HEK293 (cell line): ENCODE data around the gene OAF.

Experiments
- CTCF ChIA-PET: fragments of 350-600 bp; formaldehyde crosslinking; extraction: SDS; loops from one replicate; lab custom pipeline; 2021; ENCODE audit warnings: antibody characterized with exemption; lab: Yijun Ruan, JAX
- POLR2A ChIA-PET: fragments of 300-600 bp; formaldehyde crosslinking; extraction: SDS; loops from one replicate; lab custom pipeline; 2020; ENCODE audit warnings: antibody characterized with exemption, inconsistent platforms; lab: Yijun Ruan, JAX
- H3K27ac ChIP-seq: fragments of 200-500 bp; sonication (Bioruptor generic); 2 replicates; pipeline ENCODE4 v1.5.1; 2014; ENCODE audit warnings: low read depth, low read length, control low read depth, inconsistent platforms; ENCODE audit errors: extremely low read depth
- H3K36me3 ChIP-seq, 2 experiments: fragments of 200-500 bp in 1 of 2; sonication (Bioruptor generic) in 1 of 2; 1 replicate in 1 of 2; 2 replicates in 1 of 2; pipeline ENCODE4 v1.5.1; 2014 to 2017; ENCODE audit warnings: inconsistent platforms in 2 of 2, low read length in 2 of 2; ENCODE audit not compliant: control insufficient read depth in 2 of 2, insufficient read depth in 1 of 2
- H3K4me1 ChIP-seq: fragments of 200-500 bp; sonication (Bioruptor generic); 2 replicates; pipeline ENCODE4 v1.5.1; 2014; ENCODE audit warnings: mild to moderate bottlenecking, low read length, inconsistent platforms; ENCODE audit not compliant: control insufficient read depth, insufficient read depth
- H3K4me3 ChIP-seq: 2 replicates; pipeline ENCODE4 v1.5.1; 2011; ENCODE audit warnings: low read depth, mild to moderate bottlenecking, control low read depth, low read length, moderate library complexity
- H3K9me3 ChIP-seq: fragments of 200-500 bp; sonication (Bioruptor generic); 2 replicates; pipeline ENCODE4 v1.5.1; 2014; ENCODE audit warnings: low read depth, low read length, inconsistent platforms; ENCODE audit not compliant: control insufficient read depth, insufficient read depth
- IKZF3 ChIP-seq: fragments of 450-650 bp; IDR thresholded peaks from 2 replicates; pipeline ENCODE4 v1.5.0; 2018; ENCODE audit warnings: missing biosample characterization, mild to moderate bottlenecking, missing genetic modification characterization, moderate library complexity
- MEIS1 ChIP-seq: sonication (generic); formaldehyde crosslinking; IDR thresholded peaks from 2 replicates; pipeline ENCODE4 v1.8.1; 2022; ENCODE audit warnings: missing genetic modification reagents, mild to moderate bottlenecking, borderline replicate concordance
- SP3 ChIP-seq: fragments of 450-650 bp; formaldehyde crosslinking; IDR thresholded peaks from 2 replicates; pipeline ENCODE4 v1.5.1; 2016; ENCODE audit warnings: missing biosample characterization, missing genetic modification characterization
- ZNF10 ChIP-seq: fragments of 450-650 bp; formaldehyde crosslinking; IDR thresholded peaks from 2 replicates; pipeline ENCODE4 v1.5.1; 2017; ENCODE audit warnings: missing biosample characterization, missing genetic modification characterization
- ZNF138 ChIP-seq: fragments of 450-650 bp; formaldehyde crosslinking; IDR thresholded peaks from 2 replicates; pipeline ENCODE4 v1.5.1; 2016; ENCODE audit warnings: missing biosample characterization, missing genetic modification characterization, borderline replicate concordance
- ZNF16 ChIP-seq: fragments of 450-650 bp; formaldehyde crosslinking; IDR thresholded peaks from 2 replicates; pipeline ENCODE4 v1.5.1; 2016; ENCODE audit warnings: low read depth, missing biosample characterization, missing genetic modification characterization
- ZNF302 ChIP-seq: fragments of 450-650 bp; formaldehyde crosslinking; IDR thresholded peaks from 2 replicates; pipeline ENCODE4 v1.5.1; 2016; ENCODE audit warnings: missing biosample characterization, missing genetic modification characterization, low read depth
- ZNF335 ChIP-seq: fragments of 450-650 bp; formaldehyde crosslinking; conservative IDR thresholded peaks from 2 replicates; pipeline ENCODE4 v1.5.1; 2016; ENCODE audit warnings: missing biosample characterization, missing genetic modification characterization
- ZNF341 ChIP-seq: fragments of 450-650 bp; formaldehyde crosslinking; IDR thresholded peaks from 2 replicates; pipeline ENCODE4; 2016; ENCODE audit warnings: low read depth, missing biosample characterization, missing genetic modification characterization
- ZNF391 ChIP-seq: fragments of 450-650 bp; formaldehyde crosslinking; IDR thresholded peaks from 2 replicates; pipeline ENCODE4 v1.5.1; 2016; ENCODE audit warnings: low read depth, missing biosample characterization, missing genetic modification characterization, borderline replicate concordance
- ZNF548 ChIP-seq: fragments of 450-650 bp; formaldehyde crosslinking; IDR thresholded peaks from 2 replicates; pipeline ENCODE4 v1.5.1; 2016; ENCODE audit warnings: missing biosample characterization, missing genetic modification characterization
- ZNF707 ChIP-seq: fragments of 450-650 bp; formaldehyde crosslinking; IDR thresholded peaks from 2 replicates; pipeline ENCODE4 v1.5.1; 2016; ENCODE audit warnings: missing biosample characterization, missing genetic modification characterization
- ZNF747 ChIP-seq: fragments of 450-650 bp; formaldehyde crosslinking; IDR thresholded peaks from 2 replicates; pipeline ENCODE4 v1.5.1; 2016; ENCODE audit warnings: missing biosample characterization, missing genetic modification characterization
- TF ChIP-seq, protein P1 (sequence below): fragments of 450-650 bp; formaldehyde crosslinking; IDR thresholded peaks from 2 replicates; pipeline ENCODE4 v1.5.1; 2016; ENCODE audit warnings: missing biosample characterization, missing genetic modification characterization
- TF ChIP-seq, protein P2 (sequence below): fragments of 450-650 bp; formaldehyde crosslinking; IDR thresholded peaks from 2 replicates; pipeline ENCODE4 v1.5.1; 2016; ENCODE audit warnings: missing biosample characterization, missing genetic modification characterization
- TF ChIP-seq, protein P3 (sequence below): fragments of 450-650 bp; formaldehyde crosslinking; IDR thresholded peaks from 2 replicates; pipeline ENCODE4 v1.5.1; 2016; ENCODE audit warnings: missing biosample characterization, missing genetic modification characterization
- TF ChIP-seq, protein P4 (sequence below): fragments of 450-650 bp; formaldehyde crosslinking; IDR thresholded peaks from 2 replicates; pipeline ENCODE4 v1.5.1; 2016; ENCODE audit warnings: missing biosample characterization, missing genetic modification characterization

OAF gene

DNA sequence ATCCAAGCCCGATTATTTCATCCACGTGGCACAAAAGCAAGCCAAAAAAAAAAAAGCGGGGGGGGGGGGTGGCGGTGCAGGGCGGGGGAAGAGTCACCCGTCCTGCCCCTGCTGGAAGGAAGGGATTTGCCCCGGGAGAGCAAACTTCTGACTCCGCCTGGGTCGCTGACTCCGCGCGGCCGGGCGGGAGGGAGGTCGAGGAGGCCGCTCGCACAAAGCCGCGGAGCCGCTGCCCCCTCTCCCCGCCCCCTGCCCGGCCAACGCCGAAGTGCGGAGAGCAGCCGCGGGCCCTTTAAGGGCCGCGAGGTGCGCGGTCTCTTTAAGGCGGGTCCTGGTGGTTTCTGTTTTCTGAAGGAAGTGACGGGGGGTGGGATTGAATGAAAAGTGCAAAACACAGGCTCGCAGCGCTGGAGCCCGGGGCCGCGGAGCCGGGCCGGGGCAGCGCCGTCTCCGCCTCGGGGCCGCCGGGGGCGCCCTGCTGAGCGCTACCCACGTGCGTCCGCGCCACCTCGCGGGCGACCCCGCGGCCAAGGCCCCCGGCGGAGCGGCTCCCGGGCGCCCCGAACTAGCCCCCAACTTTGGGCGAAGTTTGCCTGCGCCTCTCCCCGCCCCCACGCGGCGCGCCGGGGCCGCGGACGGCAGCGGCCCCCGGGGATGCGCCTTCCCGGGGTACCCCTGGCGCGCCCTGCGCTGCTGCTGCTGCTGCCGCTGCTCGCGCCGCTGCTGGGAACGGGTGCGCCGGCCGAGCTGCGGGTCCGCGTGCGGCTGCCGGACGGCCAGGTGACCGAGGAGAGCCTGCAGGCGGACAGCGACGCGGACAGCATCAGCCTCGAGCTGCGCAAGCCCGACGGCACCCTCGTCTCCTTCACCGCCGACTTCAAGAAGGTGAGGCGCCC lies at the start of gene OAF (continued):
- TF ChIP-seq, protein P1, sequence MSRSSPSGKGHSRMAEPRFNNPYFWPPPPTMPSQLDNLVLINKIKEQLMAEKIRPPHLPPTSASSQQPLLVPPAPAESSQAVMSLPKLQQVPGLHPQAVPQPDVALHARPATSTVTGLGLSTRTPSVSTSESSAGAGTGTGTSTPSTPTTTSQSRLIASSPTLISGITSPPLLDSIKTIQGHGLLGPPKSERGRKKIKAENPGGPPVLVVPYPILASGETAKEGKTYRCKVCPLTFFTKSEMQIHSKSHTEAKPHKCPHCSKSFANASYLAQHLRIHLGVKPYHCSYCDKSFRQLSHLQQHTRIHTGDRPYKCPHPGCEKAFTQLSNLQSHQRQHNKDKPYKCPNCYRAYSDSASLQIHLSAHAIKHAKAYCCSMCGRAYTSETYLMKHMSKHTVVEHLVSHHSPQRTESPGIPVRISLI (tag by site-specific recombination) = no peak
- TF ChIP-seq ZNF10 (no peak), IKZF3 (tag by site-specific recombination) (no peak)

DNA sequence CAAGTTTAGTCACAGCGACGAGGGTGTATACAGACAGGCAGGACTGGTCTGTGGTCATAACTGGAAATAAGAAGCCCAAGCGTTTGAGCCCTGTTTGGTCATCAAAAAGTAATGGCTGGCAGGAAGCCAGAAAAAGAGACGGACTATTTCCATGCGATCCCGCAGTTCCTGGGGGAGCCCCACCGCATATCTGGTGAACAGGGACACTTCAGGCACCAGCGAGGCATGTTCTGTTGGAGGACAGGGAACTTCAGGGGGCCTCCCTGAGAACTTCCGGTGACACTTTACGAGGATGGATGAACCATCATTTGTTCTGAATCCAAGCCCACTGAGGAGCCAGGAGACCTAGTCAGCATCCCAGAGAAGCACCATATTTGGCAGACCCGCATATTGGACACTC lies 43.2 kb upstream of the OAF start:
- Histone ChIP-seq H3K9me3 (no peaks in the 10 kb centered on the region), H3K4me1 (no peaks in the 10 kb centered on the region), H3K27ac (no peak overlapping the region), H3K4me3 (no peak overlapping the region), H3K36me3 (no peaks in the 10 kb centered on the region)
- ChIA-PET POLR2A (no interaction called here), CTCF (interaction anchor here (1.3 to 4.4 kb wide), 5 partner anchors 9 to 135 kb away, joined by 6 to 33 read pairs (median 12); no protein-coding TSS in a partner anchor)
- TF ChIP-seq ZNF335 (no peak), ZNF391 (tag by site-specific recombination) (no peak), ZNF747 (tag by site-specific recombination) (no peak), ZNF341 (tag by site-specific recombination) (no peak)

DNA sequence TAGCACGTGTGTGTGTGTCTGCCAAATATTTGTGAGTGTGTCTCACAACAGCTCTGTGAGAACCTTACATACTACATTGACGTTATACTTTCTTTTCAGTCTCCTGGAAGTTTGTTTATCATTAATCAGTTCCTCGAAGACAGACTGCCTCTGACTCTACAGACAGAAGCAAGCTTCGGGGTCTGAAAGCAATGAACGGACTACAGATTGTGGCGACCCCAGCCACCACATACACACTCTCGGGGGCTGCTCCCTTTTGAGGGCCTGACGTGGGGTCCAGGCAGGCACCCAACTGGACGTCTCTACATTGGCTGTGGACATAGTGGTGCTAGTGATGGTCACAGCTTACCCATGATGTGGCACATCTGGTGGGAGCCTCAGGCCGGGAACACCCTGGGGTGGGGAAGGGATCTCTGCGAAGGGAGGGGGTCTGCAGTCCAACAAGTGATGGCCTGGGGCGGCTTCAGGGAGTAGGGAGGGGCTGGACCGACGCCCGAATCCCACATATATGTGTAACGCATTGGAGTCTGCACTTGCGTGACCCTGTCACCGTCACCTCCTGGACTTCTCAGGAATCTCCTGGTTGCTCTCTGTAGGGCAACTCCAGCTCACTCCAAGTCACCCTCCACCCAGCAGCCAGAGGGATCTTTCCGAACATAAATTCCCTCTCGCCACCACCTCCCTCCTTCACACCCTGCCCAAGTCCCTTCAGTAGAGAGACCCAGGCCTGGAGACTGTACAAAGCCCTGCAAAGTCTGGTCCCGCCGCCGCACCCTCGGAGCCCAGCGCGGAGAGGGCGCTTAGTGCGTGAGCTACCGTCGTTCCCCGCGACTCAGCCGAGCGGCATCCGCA lies 42.5 kb upstream of the OAF start:
- no peak overlapping the region for H3K27ac ChIP-seq
- peak overlapping the region; percentile 46 for H3K4me3 ChIP-seq
- no peaks in the 10 kb centered on the region for H3K9me3 ChIP-seq
- POLR2A ChIA-PET = no interaction called here
- no peaks in the 10 kb centered on the region for H3K4me1 ChIP-seq
- H3K36me3 ChIP-seq = no peaks in the 10 kb centered on the region
- CTCF ChIA-PET = interaction anchor here (0.6 to 4.4 kb wide), 27 partner anchors 8 to 1406 kb away, joined by 3 to 33 read pairs (median 4); no protein-coding TSS in a partner anchor
- TF ChIP-seq ZNF548 (tag by site-specific recombination) = no peak
- no peak for TF ChIP-seq ZNF16 (tag by site-specific recombination)
- TF ChIP-seq ZNF707 (tag by site-specific recombination) = no peak
- no peak for TF ChIP-seq ZNF138 (tag by site-specific recombination)
- no peak for TF ChIP-seq ZNF302 (tag by site-specific recombination)

DNA sequence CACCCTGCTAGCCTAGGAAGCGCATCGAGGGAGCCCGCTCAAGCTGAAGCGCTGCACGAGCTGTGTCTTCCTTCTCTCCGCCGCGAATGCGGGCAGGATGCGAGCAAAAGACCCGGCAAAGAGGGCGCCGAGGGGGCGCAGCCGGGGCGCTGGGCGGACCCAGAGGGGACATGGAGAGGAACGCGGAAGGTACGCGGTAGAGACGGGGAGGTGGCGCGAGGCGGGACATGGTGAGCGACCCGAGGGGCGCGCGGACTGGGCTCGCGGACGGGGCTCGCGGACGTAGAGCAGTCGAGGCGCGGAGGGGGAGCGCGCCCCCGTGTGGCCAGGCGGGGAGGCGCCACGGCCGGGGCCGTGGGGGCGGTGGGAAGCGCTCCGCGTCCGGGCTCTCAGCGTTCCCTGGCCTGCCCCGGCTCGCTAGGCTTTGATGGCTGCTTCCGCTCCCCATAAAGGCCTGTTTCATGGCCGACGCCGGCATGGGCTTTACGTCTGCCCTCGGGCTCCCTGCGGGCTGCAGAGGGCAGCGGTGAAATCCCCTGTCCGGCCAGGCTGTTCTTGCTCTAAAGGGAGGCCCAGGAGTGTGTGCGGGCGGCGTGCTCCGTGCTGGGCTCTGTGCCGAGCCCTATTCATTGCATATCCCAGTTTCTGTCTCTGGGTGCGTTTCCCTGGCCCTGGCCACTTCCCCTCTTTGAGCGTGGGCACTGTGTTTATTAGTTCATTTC lies 41.7 kb upstream of the OAF start:
- Histone ChIP-seq H3K4me1 (no peaks in the 10 kb centered on the region), H3K9me3 (no peaks in the 10 kb centered on the region), H3K27ac (no peak overlapping the region), H3K4me3 (peak overlapping the region; percentile 46), H3K36me3 (no peaks in the 10 kb centered on the region)
- ChIA-PET CTCF (interaction anchor here (0.5 to 7.0 kb wide), 32 partner anchors 8 to 1405 kb away, joined by 3 to 103 read pairs (median 4); no protein-coding TSS in a partner anchor), POLR2A (no interaction called here)
- TF ChIP-seq, protein P2, sequence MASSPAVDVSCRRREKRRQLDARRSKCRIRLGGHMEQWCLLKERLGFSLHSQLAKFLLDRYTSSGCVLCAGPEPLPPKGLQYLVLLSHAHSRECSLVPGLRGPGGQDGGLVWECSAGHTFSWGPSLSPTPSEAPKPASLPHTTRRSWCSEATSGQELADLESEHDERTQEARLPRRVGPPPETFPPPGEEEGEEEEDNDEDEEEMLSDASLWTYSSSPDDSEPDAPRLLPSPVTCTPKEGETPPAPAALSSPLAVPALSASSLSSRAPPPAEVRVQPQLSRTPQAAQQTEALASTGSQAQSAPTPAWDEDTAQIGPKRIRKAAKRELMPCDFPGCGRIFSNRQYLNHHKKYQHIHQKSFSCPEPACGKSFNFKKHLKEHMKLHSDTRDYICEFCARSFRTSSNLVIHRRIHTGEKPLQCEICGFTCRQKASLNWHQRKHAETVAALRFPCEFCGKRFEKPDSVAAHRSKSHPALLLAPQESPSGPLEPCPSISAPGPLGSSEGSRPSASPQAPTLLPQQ (tag by site-specific recombination) = 0 out of 2 replicates have a peak, but pooled peaks have one; percentile 21
- TF ChIP-seq, protein P3, sequence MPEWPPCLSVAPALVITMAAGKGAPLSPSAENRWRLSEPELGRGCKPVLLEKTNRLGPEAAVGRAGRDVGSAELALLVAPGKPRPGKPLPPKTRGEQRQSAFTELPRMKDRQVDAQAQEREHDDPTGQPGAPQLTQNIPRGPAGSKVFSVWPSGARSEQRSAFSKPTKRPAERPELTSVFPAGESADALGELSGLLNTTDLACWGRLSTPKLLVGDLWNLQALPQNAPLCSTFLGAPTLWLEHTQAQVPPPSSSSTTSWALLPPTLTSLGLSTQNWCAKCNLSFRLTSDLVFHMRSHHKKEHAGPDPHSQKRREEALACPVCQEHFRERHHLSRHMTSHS = no peak
- TF ChIP-seq, protein P4, sequence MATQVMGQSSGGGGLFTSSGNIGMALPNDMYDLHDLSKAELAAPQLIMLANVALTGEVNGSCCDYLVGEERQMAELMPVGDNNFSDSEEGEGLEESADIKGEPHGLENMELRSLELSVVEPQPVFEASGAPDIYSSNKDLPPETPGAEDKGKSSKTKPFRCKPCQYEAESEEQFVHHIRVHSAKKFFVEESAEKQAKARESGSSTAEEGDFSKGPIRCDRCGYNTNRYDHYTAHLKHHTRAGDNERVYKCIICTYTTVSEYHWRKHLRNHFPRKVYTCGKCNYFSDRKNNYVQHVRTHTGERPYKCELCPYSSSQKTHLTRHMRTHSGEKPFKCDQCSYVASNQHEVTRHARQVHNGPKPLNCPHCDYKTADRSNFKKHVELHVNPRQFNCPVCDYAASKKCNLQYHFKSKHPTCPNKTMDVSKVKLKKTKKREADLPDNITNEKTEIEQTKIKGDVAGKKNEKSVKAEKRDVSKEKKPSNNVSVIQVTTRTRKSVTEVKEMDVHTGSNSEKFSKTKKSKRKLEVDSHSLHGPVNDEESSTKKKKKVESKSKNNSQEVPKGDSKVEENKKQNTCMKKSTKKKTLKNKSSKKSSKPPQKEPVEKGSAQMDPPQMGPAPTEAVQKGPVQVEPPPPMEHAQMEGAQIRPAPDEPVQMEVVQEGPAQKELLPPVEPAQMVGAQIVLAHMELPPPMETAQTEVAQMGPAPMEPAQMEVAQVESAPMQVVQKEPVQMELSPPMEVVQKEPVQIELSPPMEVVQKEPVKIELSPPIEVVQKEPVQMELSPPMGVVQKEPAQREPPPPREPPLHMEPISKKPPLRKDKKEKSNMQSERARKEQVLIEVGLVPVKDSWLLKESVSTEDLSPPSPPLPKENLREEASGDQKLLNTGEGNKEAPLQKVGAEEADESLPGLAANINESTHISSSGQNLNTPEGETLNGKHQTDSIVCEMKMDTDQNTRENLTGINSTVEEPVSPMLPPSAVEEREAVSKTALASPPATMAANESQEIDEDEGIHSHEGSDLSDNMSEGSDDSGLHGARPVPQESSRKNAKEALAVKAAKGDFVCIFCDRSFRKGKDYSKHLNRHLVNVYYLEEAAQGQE (tag by site-specific recombination) = no peak
- TF ChIP-seq MEIS1 (no peak), SP3 (tag by site-specific recombination) (0 out of 2 replicates have a peak, but pooled peaks have one; percentile 21)
